LNCAP (cell line): ENCODE data around the gene RHOB.

Experiments used
- CTCF ChIP-seq: fragments of 450-650 bp; IDR thresholded peaks from 2 replicates; pipeline ENCODE4 v1.5.1; 2017; ENCODE audit warnings: mild to moderate bottlenecking

RHOB gene

GRCh38 chr2:20444993-20445910 lies 1.6 kb upstream of the RHOB start:
- TF ChIP-seq CTCF = no peak

GRCh38 chr2:20446255-20446916 lies 488 bp upstream of the RHOB start:
- TF ChIP-seq CTCF = no peak

GRCh38 chr2:20447437-20448245 lies 767 bp downstream of the RHOB start:
- TF ChIP-seq CTCF = no peak

GRCh38 chr2:20448246-20448976 lies 1.5 kb downstream of the RHOB start:
- no peak for TF ChIP-seq CTCF

- TF ChIP-seq CTCF = no peak
Observed at GRCh38 chr2:20448977-20449306, 2.1 kb downstream of the RHOB start.

- TF ChIP-seq CTCF = no peak
Observed at GRCh38 chr2:20449501-20450200, 2.8 kb downstream of the RHOB start.
